Endothelial cell of coronary artery (primary cell): ENCODE measurements around the gene SPATA3. TPM values are rescaled to one million over a fixed set of nuclear protein-coding genes. Genes with fewer than 3 reads are reported as not detected.

Experiments
- total RNA-seq: library from RNA; depleted of rRNA; stranded (reverse); fragments of >200 nt; gene quantifications from 2 replicates; pipeline ENCODE4 v1.2.3, GENCODE V29; 2014

Gene SPATA3
- not detected in 2 replicates for total RNA-seq

DNA sequence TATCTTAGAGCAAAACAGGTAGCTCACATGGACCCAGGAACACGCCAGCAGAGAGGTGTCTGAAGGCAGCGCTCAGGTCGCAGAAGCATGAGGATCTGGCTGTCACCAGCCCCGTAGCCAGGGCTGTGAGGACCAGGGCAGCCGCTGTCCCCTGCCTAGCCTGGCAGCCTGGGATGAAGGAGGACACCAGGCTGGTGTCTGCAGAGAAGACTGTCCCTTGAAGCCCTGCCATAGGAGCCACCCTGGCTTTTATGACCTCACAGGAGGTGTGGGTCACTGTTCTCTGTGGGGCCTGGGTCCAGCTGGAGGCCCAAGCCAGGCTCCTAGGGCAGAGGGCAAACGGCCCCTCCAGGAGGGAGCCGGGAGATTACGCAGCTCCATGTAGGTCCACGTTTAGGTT is at the start of gene SPATA3:
TSS of gene SPATA3 (plus strand) at position 301 of the 400 bp plus-strand sequence. CDS start 113 bp downstream, outside the sequence.

DNA sequence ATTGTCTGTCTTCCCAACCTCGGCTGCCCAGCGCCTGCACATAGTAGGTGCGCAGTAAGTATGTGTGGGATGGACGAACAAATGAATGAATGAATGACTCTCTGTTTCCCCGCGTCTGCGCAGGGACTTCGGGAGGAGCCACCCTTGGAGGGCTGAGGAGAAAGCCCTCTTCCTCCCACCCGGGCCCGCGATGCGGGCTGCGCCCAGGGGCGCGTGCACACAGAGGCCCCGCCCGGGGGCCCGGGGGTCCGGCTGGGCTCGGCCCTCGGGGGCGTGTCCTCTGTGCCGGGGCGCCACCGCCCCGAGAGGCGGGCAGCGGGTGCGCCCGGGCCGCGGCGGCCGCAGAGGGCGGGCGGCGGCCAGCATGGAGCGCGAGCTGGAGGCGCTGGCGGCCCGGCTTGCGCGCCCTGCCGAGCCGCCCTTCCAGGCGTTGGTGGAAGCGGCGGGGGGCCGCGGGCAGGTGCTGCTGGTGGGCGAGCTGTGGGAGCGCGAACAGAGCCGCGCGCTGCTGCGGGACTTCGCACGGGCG is 41.3 kb downstream of the SPATA3 start, which contains the start of gene C2orf72:
TSS of gene C2orf72 (plus strand) at position 322 of the 529 bp plus-strand sequence. CDS start at position 365, 43 bp downstream.

DNA sequence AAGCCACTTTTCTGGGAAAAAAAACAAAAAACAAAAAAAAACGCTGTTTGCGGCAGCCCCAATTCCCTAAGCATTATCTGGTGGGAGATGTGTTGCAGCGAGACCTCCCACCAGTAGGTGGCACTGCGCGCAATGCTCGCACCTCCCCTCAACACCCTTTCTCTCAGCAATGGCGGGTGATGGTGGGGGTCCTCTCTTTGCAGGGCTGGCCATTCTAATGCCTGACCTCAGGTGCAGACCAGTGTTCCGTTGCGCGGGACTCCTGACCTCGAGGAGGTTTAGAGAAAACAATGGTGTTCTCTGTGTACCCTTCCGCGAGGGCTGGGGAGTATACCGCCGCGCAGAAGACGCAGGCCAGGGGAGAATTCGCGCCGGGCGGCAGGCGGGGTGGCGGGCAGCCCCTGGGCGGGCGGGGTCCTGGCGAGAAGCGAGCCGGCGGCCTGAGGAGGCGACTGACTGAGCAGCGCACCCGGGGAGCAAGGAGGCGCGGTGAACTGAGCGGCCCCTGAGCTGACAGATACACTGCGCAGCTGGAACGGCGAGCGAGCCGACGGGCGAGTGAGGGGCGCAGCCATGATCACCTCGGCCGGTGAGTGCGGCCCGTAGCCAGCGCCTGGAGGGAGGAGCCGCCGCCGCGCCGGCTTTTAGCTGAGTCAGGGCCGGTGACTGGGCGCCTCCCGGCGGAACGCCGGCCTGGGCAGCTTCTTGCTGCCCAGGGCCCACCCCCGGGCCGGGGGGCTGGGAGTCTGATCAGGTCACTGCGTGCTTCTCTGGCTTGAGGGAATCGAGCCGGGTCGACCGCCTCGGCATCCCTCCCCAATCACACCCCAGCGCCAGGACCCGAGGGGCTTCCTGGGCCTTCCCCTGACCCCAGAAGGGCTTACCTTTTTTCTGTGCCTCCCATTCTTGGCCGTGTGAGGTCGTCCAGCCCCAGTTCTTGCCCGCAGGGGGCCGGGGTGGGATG is 60.8 kb downstream of the SPATA3 start, which contains the start of gene PSMD1:
TSS of gene PSMD1 (plus strand) at position 415 of the 964 bp plus-strand sequence. CDS start at position 574, 159 bp downstream.

Other genes starting within 250 kb of the SPATA3 start
- 3.8 and 13.0 TPM in 2 replicates for gene ITM2C, start 131.2 kb upstream of the SPATA3 start, total RNA-seq
- gene GPR55, start 70.9 kb upstream of the SPATA3 start, total RNA-seq: not detected in 2 replicates
- gene C2orf72, start 41.4 kb downstream of the SPATA3 start, total RNA-seq: 0.19 TPM in 1 of 2 replicates, not detected in the other
- gene PSMD1, start 60.7 kb downstream of the SPATA3 start, total RNA-seq: 157 and 184 TPM in 2 replicates
- 0.09 and 1.2 TPM in 2 replicates for gene HTR2B, start 128.9 kb downstream of the SPATA3 start, total RNA-seq
- 19.6 and 26.1 TPM in 2 replicates for gene ARMC9, start 202.5 kb downstream of the SPATA3 start, total RNA-seq